HG02623 (cell line): Measurements from ENCODE around the gene USP53.
"Not testable (repeated sequence)": the region's sequence is repeated elsewhere in the genome, so short reads cannot be mapped to it uniquely, and the experiment has no call there.

Experiments
- ATAC-seq: cut with Tn5 transposase; IDR thresholded peaks from one replicate; pipeline ENCODE4 v1.9.1; 2021; ENCODE audit warnings: moderate library complexity; ENCODE audit not compliant: unreplicated experiment

Gene USP53

DNA sequence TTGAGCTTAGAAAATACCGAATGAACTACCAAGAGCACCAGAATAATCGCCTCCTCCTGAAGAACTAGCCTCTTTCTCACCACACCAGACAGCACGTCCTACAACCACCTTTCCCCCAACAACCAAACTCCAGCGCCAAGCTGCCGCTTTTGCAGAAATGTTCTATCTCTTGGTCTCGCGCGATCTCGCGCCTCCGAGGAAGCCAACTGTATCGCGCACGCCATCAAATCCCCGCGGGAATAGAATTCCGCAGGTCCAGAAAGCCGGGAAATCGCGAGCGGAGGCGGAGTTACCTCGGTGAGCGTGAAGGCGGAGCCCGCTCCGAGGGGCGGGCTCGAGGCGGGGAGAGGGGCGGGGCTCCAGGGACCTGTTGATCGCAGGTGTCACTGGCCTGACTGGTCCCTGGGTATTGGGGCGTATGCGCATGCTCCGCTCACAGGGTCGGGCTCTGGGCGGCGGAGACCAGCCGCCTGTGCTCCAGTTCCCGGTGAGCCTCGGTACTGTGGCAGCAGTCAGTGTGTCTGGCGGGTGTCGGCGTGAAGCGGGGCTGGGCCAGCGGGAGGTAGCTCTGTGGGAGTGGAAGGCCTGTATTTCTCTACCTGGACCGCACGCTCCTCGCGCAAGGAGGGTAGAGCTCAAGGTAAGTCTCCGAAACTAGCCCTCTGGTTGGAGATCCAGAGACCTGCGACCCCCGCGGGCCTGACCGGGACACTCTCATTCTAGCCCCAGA lies at the start of gene USP53:
Gene USP53 (plus strand): TSS at position 480 of the 730 bp plus-strand sequence. CDS start 27,047 bp downstream, outside the sequence.
- ATAC-seq: peak; percentile 93

DNA sequence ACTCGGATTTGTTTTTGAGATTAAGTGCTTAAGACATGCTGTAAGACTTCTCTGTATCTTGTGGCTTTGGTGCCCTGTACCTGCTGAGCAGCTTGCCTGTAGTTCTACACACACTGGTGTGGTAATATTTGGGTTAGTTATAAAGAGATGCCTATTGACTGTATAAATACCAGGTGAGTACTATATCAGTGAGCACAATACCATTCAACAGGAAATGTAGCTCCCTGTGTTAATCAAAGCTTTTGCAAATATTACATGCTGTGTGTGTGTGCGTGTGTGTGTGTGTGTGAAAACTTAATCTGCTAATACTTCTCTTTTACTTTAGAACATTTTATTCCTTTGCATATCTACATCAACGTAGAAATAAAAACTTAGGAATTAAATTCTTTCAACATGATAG lies 46.7 kb upstream of the USP53 start:
- no peak for ATAC-seq

DNA sequence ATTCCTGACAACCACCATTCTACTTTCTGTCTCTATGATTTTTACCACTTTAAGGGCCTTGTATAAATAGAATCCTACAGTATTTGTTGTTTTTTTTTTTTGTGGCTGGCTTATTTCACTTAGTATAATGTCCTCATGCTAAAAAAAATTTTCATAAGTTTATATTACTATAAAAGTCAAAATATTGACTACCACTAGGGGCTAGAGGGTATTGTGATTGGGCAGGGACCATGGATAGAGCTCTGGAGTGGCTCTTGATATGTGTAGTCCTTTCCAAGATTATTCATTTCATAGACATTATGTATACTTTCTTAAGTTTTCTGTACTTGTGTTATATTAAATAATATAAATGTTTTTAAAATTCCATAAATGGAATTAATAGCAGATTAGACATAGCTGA lies 42.3 kb upstream of the USP53 start:
- ATAC-seq: no peak

DNA sequence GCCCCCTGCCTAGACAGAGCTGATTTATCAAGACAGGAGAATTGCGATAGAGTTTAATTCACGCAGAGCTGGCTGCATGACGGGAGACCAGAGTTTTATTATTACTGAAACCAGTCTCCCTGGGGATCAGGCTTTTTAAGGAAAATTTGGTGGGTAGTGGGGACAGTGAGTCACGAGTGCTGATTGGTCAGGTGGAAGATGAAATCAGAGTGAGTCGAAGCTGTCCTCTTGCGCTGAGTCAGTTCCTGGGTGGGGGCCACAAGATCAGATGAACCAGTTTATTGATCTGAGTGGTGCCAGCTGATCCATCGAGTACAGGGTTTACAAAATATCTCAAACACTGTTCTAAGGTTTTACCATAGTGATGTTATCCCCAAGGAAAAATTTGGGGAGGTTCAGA lies 40.3 kb upstream of the USP53 start:
- ATAC-seq: no peak

DNA sequence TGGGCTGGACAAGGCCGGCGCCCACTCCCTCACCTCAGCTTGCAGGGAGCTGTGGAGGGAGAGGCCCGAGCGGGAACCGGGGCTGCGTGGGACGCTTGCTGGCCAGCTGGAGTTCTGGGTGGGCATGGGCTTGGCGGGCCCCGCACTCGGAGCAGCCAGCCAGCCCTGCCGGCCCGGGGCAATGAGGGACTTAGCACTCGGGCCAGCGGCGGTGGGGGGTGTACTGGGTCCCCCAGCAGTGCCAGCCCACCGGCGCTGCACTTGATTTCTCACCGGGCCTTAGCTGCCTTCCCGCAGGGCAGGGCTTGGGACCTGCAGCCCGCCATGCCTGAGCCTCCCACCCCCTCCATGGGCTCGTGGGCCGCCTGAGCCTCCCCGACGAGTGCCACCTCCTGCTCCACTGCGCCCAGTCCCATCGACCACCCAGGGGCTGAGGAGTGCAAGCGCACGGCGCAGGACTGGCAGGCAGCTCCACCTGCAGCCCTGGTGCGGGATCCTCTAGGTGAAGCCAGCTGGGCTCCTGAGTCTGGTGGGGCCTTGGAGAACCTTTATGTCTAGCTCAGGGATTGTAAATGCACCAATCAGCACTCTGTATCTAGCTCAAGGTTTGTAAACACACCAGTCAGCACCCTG lies 38.7 kb upstream of the USP53 start:
- ATAC-seq: not testable (repeated sequence)

DNA sequence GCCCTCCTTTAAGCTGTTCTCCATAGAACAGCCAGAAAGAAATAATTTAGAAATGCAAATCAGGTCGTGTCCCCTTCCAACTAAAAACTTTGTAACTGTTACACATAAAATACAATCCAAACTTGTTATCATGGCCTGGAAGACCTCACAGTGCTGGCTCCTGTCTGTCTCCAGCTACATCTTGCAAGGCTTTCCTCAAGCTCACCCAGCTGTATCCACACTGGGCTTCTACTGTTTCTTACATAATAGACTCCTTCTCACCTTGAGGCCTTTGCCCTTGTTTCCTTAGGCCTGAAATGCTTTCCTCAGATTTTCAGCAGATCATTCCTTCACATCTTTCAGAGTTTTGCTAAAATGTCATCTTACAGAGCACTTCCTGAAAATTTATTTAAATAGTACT lies 33.5 kb upstream of the USP53 start:
- ATAC-seq: no peak

- ATAC-seq: no peak
Observed at GRCh38 chr4:119184128-119184527, 28.4 kb upstream of the USP53 start.

GRCh38 chr4:119189638-119190037 lies 22.9 kb upstream of the USP53 start:
- no peak for ATAC-seq

DNA sequence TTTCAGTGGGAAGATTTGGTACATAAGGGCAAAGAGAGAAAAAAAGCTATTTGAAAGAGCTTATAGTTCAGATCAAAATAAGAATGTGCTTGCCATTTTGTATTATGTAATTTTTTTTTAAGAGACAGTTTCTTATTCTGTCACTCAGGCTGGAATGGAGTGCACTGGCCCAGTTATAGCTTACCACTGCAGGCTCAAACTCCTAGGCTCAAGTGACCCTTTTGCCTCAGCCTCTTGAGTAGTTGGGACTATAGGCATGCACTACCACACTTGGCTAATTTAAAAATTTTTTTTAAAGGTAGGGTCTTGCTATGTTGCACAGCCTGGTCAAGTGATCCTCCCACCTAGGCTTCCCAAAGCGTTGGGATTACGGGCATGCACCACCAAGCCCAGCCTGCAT lies 22.2 kb upstream of the USP53 start:
- no peak for ATAC-seq

DNA sequence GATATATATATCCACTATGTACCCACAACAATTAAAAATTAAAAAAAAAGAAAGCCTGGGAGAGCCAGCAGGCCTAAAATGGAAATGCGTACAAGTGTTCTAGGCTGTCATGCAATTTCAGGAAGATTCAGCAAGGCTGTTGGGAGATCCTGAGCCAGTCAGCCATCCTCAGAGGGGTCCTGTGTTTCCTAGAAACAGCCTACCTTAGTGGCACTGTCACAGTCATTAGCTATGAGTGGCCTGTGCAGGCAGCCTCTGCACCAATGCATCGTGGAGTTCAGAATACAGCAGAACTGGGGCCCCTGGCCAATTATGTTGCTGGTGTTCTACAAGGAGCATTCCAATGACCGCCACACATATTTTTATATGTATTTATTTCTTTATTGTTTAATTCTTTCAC lies 21.0 kb upstream of the USP53 start:
- ATAC-seq: no peak

- ATAC-seq: no peak
Observed at GRCh38 chr4:119197772-119198212, 14.7 kb upstream of the USP53 start.

DNA sequence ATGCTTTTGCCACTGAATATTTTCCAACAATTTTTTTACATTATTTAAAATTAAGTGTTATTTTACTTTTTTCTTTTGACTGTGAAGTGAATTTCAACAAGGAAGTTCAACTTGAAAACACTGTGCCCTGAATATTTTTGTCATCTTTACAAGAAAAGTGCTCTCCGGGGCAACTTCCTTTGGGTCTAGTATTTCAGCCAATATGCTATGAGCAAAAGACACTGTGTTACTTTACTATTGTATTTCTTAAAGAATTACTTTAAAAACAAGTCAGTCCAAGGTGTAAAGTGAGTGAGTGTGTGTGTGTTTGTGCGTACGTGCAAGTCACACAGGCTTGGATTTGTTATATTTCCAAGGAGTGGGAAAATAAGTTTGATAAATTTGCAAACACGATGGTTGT lies 7.6 kb upstream of the USP53 start:
- ATAC-seq: no peak

- ATAC-seq: no peak
Observed at GRCh38 chr4:119205690-119206089, 6.8 kb upstream of the USP53 start.

DNA sequence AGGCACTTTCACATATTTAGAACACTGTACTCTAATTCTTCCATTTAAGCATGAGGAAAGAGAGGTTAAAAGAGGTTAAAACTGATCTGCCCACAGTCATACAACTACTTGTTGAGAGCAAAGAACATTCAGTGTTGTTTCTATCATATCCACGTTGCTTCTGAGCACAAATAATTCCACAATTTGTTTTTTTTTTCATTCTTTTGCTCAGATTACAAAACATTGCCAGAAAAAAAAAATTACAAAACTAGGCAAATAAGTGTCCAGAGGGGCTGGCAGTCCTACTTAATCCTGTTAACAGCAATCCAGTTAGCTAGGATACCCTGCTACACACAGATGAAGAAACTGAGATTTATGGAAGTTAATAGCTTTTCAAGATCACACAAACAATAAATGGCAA lies 6.3 kb upstream of the USP53 start:
- no peak for ATAC-seq

DNA sequence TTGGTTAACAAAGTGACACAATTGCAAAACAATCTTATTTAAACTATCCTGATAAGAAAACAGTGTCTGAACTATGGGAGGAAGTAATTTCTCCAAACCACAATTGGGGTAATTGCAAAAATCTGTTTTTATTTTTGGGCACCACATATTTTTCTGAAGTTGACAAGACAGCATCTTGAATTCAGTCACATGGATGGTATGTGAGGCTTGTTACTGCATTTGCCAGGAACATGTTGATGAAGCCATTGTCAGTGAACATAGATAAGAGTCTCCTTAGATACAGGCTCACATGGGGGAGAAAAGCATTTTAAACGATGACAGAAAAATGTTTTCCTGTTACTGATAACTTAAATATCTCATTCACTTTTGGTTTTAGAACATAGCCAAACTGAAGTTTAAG lies 5.5 kb upstream of the USP53 start:
- no peak for ATAC-seq

- ATAC-seq: no peak
Observed at GRCh38 chr4:119209077-119209476, 3.4 kb upstream of the USP53 start.

GRCh38 chr4:119209586-119209985 lies 2.9 kb upstream of the USP53 start:
- ATAC-seq: no peak

- no peak for ATAC-seq
Observed at GRCh38 chr4:119210775-119211174, 1.7 kb upstream of the USP53 start.

- ATAC-seq: peak; percentile 3
Observed at GRCh38 chr4:119211867-119212233, 663 bp upstream of the USP53 start.

DNA sequence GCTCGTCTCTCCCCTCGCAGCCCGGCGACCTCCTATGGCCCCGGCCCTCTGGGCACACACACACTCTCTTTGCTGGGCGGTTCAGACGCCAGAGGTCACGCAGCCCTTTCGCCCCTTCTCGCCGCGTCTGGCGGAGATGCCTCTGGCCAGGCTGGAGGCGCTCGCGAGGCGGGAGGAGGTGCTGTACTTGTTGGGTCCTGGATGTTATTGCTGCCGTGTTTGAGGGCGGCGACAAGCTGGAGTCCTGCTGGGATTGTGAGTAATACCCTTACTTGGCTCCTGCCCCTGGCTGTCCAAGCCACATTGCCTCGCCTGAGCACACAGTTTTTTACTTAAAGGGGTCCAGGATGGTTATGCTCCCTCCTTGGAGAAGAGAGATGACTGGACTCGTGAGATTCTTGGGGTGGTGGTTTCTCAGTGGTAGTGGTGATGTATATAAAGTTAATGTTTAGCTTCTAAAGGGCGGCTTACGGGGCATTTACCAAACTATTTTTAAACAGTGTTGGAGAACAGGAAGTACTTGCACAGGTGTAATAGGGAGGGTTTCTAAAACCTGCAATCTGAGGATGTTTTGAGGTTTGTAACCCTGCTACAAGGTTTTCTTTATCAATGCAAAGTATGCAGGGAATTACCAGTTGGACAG lies 572 bp downstream of the USP53 start:
- peak; percentile 45 for ATAC-seq

GRCh38 chr4:119218093-119218492 lies 5.6 kb downstream of the USP53 start:
- ATAC-seq: no peak

DNA sequence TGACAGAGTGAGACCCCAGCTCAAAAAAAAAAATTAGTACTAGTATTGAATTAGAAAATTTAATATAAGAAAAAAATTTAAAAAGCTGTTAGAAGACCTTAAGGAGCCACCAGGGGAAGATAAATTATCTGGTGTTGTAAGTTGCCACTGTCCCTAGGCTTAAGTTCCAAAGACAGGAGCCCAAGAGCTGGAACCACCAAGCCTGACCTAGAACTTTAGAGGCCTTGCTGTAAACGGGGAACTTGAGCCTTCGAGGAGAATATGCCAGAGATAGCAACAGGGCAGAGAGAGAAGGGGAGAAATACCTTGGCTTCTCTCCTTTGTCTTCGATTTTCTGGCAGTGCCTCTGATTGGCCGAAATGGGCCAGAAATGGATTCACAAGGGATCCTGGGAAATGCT lies 8.9 kb downstream of the USP53 start:
- ATAC-seq: no peak
